Stimulated activated CD4-positive, alpha-beta T cell treated with anti-CD3 and anti-CD28 coated beads, Interleukin-15, amount 100 ng/mL, for 1 hour (primary cell): ENCODE data around the gene CTSW.

Source experiments
- DNase-seq, 2 donors: peaks; one replicate each; pipeline ENCODE4 v3.0.0-alpha.2; 2020; ENCODE audit warnings: low read depth in 1 of 2, low spot score in 1 of 2

CTSW gene

GRCh38 chr11:65865550-65866172 lies 14.0 kb upstream of the CTSW start:
- DNase-seq, result no peak

- DNase-seq, result no peak
Measured at GRCh38 chr11:65866509-65867283, 12.9 kb upstream of the CTSW start.

DNA sequence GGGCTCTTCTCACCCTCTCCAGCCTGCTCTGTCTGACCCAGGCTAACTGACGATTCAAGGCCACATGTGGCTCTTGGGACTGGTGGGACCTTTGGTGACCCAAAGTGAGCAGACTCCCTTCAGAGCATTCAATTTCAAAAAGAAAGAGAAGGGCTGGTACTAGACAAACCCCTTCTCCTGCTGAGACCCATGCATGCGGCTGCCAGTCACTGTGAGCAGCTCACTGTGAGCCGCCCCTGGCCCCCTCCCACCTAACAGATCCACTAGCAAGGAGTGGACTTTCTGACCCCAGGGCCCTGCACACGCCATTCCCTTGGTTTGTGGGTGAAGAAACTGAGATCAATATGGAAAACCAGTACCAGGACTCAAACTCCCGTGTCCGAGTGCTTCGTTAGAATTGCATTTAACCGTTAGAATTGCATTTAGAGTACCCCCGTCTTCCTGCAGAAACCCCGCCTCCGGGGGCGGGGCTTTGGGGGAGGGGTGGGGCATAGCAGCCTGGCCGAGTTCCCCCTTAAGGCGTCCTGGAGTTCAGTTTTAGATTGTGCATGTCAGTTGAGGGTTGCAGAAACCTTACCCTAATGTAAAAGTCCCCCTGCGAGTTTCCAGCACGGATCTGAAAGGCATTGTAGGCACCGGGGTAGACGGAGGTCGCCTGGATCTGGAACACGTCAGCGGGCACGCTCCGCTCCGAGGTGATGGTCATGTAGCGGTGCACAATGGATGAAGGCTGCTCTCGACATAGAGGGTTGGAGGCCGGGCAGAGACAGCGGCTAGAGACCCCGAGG lies 12.2 kb upstream of the CTSW start:
- DNase-seq, result no peak

- DNase-seq, result no peak
Measured at GRCh38 chr11:65868076-65868667, 11.5 kb upstream of the CTSW start.

- DNase-seq, result no peak
Measured at GRCh38 chr11:65868907-65869306, 10.7 kb upstream of the CTSW start.

DNA sequence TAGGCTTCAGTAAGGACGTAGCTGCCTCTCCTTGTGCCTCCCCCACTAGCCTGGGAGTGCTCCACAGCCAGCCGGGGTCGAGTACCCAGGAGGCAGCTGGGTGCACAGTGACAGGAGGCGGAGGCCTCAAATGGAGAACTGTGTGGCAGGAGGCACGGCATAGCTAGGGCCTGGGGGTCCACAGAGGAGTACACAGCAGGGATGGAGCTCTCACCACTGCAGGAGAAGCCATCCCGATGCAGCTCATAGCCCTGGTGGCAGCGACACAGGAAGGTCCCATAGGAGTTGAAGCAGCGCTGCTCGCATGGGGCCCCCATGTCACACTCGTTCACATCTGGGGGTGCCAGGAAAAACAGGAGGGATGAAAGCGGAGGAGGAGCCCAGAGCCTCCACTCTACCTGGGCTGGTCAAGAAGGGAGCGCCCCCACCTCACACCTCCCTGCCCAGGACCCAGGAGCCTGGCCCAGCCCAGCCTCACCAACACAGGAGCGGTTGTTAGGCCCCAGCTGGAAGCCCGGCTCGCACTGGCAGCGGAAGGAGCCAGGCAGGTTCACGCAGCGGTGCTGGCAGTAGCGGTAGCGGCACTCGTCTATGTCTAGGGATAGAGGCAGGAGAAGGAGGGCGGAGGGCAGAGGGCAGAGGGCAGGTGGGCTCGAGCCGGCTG lies 9.9 kb upstream of the CTSW start:
- no peak for DNase-seq

- no peak for DNase-seq
Measured at GRCh38 chr11:65870307-65870658, 9.4 kb upstream of the CTSW start.

DNA sequence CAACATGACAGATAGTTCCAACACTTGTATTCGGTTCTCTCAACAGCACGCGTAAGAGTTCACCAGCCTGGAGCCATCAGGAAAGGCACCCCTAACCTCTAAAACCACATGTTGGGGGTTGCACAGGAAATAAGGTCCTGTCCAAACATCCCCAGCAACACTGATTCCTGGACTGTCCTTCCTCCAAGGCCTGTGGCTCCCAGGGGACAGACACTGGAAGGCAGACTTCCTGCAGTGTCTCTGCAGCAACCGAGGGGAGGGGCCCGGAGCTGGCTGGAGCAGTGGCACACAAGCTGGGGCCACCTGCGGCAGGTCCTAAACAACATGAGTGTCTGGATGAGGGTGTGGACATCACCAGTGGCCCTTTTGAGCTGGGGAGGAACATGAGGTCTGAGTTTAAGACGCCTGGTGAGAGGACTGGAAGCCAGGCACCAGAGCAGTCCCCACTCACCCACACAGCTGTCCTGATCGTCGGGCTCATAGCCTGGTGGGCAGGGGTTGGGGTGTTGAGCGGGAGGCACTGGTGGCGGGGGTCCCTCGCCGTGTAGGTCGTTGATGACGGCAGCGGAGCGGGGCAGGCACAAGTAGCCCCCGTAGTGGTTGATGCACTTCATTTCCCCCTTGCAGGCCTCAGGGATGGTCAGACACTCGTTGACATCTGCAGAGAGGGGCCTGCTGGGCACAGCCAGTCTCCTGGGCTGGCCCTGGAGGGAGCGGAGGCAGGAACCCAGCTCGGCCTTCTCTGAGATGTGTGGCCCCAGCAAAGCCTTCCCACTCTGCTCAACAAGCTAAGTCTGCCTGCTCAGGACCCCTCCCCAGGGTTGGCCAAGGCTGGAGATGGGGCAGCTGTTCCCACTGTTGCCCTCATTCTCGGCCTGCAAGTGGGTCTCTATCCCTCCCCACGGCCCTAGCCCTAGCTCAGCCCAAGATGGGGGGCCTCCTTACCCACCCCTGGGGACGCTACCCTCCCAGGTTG lies 8.6 kb upstream of the CTSW start:
- no peak for DNase-seq

- no peak for DNase-seq
Measured at GRCh38 chr11:65871811-65872548, 7.7 kb upstream of the CTSW start.

GRCh38 chr11:65872586-65873317 lies 6.9 kb upstream of the CTSW start, which contains the start of gene EFEMP2:
Gene EFEMP2 (minus strand): TSS chr11:65872800. CDS start chr11:65872354, 446 bp downstream.
- no peak for DNase-seq

- peak; percentile 96 to 97 for DNase-seq
Measured at GRCh38 chr11:65873318-65874156, 6.1 kb upstream of the CTSW start.

GRCh38 chr11:65880027-65880426 lies 390 bp downstream of the CTSW start:
- DNase-seq, result no peak

GRCh38 chr11:65880844-65881421 lies 1.3 kb downstream of the CTSW start:
- no peak for DNase-seq

GRCh38 chr11:65882120-65883057 lies 2.8 kb downstream of the CTSW start:
- no peak for DNase-seq

DNA sequence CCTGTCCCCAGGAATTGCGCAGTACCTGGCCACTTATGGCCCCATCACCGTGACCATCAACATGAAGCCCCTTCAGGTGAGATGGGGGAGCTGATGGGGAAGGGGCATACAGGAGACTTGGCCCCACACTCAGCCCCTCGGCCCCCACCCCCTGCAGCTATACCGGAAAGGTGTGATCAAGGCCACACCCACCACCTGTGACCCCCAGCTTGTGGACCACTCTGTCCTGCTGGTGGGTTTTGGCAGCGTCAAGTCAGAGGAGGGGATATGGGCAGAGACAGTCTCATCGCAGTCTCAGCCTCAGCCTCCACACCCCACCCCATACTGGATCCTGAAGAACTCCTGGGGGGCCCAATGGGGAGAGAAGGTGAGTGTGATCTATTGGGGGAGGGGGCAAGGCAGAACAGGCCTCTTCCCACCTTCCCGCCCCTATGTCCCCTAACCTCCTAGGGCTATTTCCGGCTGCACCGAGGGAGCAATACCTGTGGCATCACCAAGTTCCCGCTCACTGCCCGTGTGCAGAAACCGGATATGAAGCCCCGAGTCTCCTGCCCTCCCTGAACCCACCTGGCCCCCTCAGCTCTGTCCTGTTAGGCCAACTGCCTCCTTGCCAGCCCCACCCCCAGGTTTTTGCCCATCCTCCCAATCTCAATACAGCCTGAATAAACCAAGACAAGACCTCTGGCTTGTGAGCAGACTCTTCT lies 3.6 kb downstream of the CTSW start:
- no peak for DNase-seq
